Cardiac muscle cell (in vitro differentiated cells and primary cell): Measurements from ENCODE around the gene PRAMEF1. TPM values are rescaled to one million over a fixed set of nuclear protein-coding genes. Genes with fewer than 3 reads are reported as not detected.
"Not testable (repeated sequence)": the region's sequence is repeated elsewhere in the genome, so short reads cannot be mapped to it uniquely, and the experiment has no call there.

Source experiments
- DNase-seq, 2 donors: peaks; one replicate each; pipeline versions ENCODE4 v3.0.0 to v3.0.0-alpha.2; 2010 to 2017; ENCODE audit warnings: low read depth in 1 of 2, low spot score in 1 of 2
- H3K27ac ChIP-seq: fragments of 200-600 bp; sonication (generic); 2 replicates; pipeline ENCODE4 v1.5.1; 2016
- H3K27me3 ChIP-seq: fragments of 200-600 bp; sonication (generic); 2 replicates; pipeline ENCODE4 v1.6.0; 2016; ENCODE audit warnings: control low read depth
- H3K36me3 ChIP-seq: fragments of 200-600 bp; sonication (generic); 2 replicates; pipeline ENCODE4 v1.5.1; 2016; ENCODE audit warnings: control low read depth
- H3K4me1 ChIP-seq: fragments of 200-600 bp; sonication (generic); 2 replicates; pipeline ENCODE4 v1.8.1; 2017; ENCODE audit warnings: low read depth, mild to moderate bottlenecking, mixed run types
- H3K4me3 ChIP-seq: fragments of 200-600 bp; sonication (generic); 2 replicates; pipeline ENCODE4 v1.5.1; 2016; ENCODE audit warnings: mild to moderate bottlenecking
- H3K9me3 ChIP-seq: fragments of 200-600 bp; sonication (generic); 2 replicates; pipeline ENCODE4 v1.5.1; 2017; ENCODE audit warnings: low read depth, mild to moderate bottlenecking, control low read depth
- CTCF ChIP-seq: IDR thresholded peaks from 2 replicates; pipeline ENCODE4 v1.5.1; 2012; ENCODE audit warnings: low read depth, mild to moderate bottlenecking, low read length
- polyA plus RNA-seq: library from polyadenylated mRNA; unstranded; fragments of >200 nt; fragmentation: Nextera tagmentation; extraction: Ambion mirVana; gene quantifications from 2 replicates; pipeline ENCODE4 v1.2.1, GENCODE V29; 2016
- total RNA-seq: library from RNA; depleted of rRNA; stranded (reverse); fragments of >200 nt; gene quantifications from 2 replicates; pipeline ENCODE4 v1.2.3, GENCODE V29; 2016

PRAMEF1 gene
- total and polyA plus RNA-seq, 2 experiments from 2014 or later, result not detected

- no peak for DNase-seq
Observed at GRCh38 chr1:12776801-12777557, 14.2 kb upstream of the PRAMEF1 start.

GRCh38 chr1:12778061-12778460 lies 13.1 kb upstream of the PRAMEF1 start:
- H3K27ac ChIP-seq, result no peak overlapping the region
- H3K4me1 ChIP-seq, result no peaks in the 10 kb centered on the region

More at GRCh38 chr1:12776801-12777557, 14.2 kb upstream of the PRAMEF1 start:
- no peak for TF ChIP-seq CTCF
- Histone ChIP-seq H3K9me3 (no peaks in the 10 kb centered on the region), H3K4me3 (no peak overlapping the region), H3K27me3 (no peaks in the 10 kb centered on the region), H3K4me1 (no peaks in the 10 kb centered on the region), H3K27ac (no peak overlapping the region), H3K36me3 (no peaks in the 10 kb centered on the region)

GRCh38 chr1:12778907-12779306 lies 12.3 kb upstream of the PRAMEF1 start:
- TF ChIP-seq CTCF, result no peak
- no peak for DNase-seq
- no peak overlapping the region for H3K4me3 ChIP-seq
- no peaks in the 10 kb centered on the region for H3K36me3 ChIP-seq
- no peaks in the 10 kb centered on the region for H3K9me3 ChIP-seq
- no peaks in the 10 kb centered on the region for H3K27me3 ChIP-seq
- no peak overlapping the region for H3K27ac ChIP-seq
- H3K4me1 ChIP-seq, result no peaks in the 10 kb centered on the region

More at GRCh38 chr1:12778061-12778460, 13.1 kb upstream of the PRAMEF1 start:
- Histone ChIP-seq H3K27me3 (no peaks in the 10 kb centered on the region), H3K36me3 (no peaks in the 10 kb centered on the region), H3K9me3 (no peaks in the 10 kb centered on the region), H3K4me3 (no peak overlapping the region)
- TF ChIP-seq CTCF, result no peak
- no peak for DNase-seq

GRCh38 chr1:12781488-12781887 lies 9.7 kb upstream of the PRAMEF1 start:
- not testable (repeated sequence) for H3K36me3 ChIP-seq, H3K4me3 ChIP-seq, H3K4me1 ChIP-seq, H3K27ac ChIP-seq, H3K27me3 ChIP-seq, DNase-seq, H3K9me3 ChIP-seq

- not testable (repeated sequence) for H3K9me3 ChIP-seq, H3K36me3 ChIP-seq, H3K4me3 ChIP-seq, H3K4me1 ChIP-seq, H3K27me3 ChIP-seq, H3K27ac ChIP-seq
- DNase-seq, result peak in 1 of 2 donors; percentile 11
Observed at GRCh38 chr1:12783783-12784182, 7.4 kb upstream of the PRAMEF1 start.

- H3K4me3 ChIP-seq, H3K27ac ChIP-seq, H3K4me1 ChIP-seq, H3K9me3 ChIP-seq, H3K36me3 ChIP-seq, H3K27me3 ChIP-seq: not testable (repeated sequence)
- DNase-seq, result peak in 1 of 2 donors; percentile 2
Observed at GRCh38 chr1:12784729-12785128, 6.5 kb upstream of the PRAMEF1 start.

- Histone ChIP-seq H3K4me3 (no peak overlapping the region), H3K27me3 (no peaks in the 10 kb centered on the region), H3K36me3 (no peaks in the 10 kb centered on the region), H3K4me1 (no peaks in the 10 kb centered on the region), H3K9me3 (no peaks in the 10 kb centered on the region), H3K27ac (no peak overlapping the region)
- no peak for DNase-seq
- no peak for TF ChIP-seq CTCF
Observed at GRCh38 chr1:12798911-12799310, 7.7 kb downstream of the PRAMEF1 start.
